Tibial nerve (tissue), 4 donors: ENCODE measurements around the gene ZNF609. TPM values are rescaled to one million over a fixed set of nuclear protein-coding genes. Genes with fewer than 3 reads are reported as not detected.

Experiments used
- DNase-seq, 2 donors: peaks; one replicate each; pipeline ENCODE4 v3.0.0-alpha.2; 2019; ENCODE audit warnings: low spot score in 2 of 2
- H3K27ac ChIP-seq, 4 donors: fragments of 200-600 bp; sonication (generic) in 3 of 4; one replicate each; pipeline ENCODE4 v1.5.1; 2017 to 2019; ENCODE audit warnings: mild to moderate bottlenecking in 1 of 4
- H3K27me3 ChIP-seq, 2 donors: fragments of 200-600 bp; sonication (generic) in 1 of 2; one replicate each; pipeline versions ENCODE4 v1.5.1 to v1.6.0; 2017 to 2019
- H3K36me3 ChIP-seq, 3 donors: fragments of 200-600 bp; sonication (generic); one replicate each; pipeline ENCODE4 v1.5.1; 2018 to 2019
- H3K4me1 ChIP-seq, 4 donors: fragments of 200-600 bp; sonication (generic) in 3 of 4; one replicate each; pipeline ENCODE4 v1.5.1; 2017 to 2019
- H3K4me3 ChIP-seq, 4 donors: fragments of 200-600 bp; sonication (generic) in 3 of 4; one replicate each; pipeline ENCODE4 v1.5.1; 2017 to 2019; ENCODE audit warnings: mild to moderate bottlenecking in 1 of 4, moderate library complexity in 1 of 4
- H3K9me3 ChIP-seq, 4 donors: fragments of 200-600 bp; sonication (generic) in 3 of 4; one replicate each; pipeline ENCODE4 v1.5.1; 2017 to 2019
- CTCF ChIP-seq, 5 experiments: fragments of 200-600 bp in 3 of 5; fragments of 450-650 bp in 2 of 5; sonication (generic) in 3 of 5; IDR thresholded peaks; one replicate each; pipeline ENCODE4 v1.5.1; 2016 to 2019; ENCODE audit warnings: antibody characterized with exemption in 5 of 5, mild to moderate bottlenecking in 3 of 5, moderate library complexity in 2 of 5
- EP300 ChIP-seq, 2 donors: sonication (generic); formaldehyde crosslinking; IDR thresholded peaks; one replicate each; pipeline ENCODE4 v1.6.1; 2017; ENCODE audit warnings: antibody characterized with exemption in 2 of 2, mild to moderate bottlenecking in 1 of 2
- POLR2A ChIP-seq, 2 donors: fragments of 450-650 bp; IDR thresholded peaks; one replicate each; pipeline ENCODE4 v1.6.1; 2017; ENCODE audit warnings: antibody characterized with exemption in 2 of 2, mild to moderate bottlenecking in 2 of 2, moderate library complexity in 2 of 2
- WGBS, 2 donors: methylation state at CpG; one replicate each; pipeline ENCODE4 v1.1.5; 2018; 5-methylcytosine and 5-hydroxymethylcytosine counted together
- total RNA-seq, 4 donors: library from RNA; depleted of rRNA; stranded (reverse); fragments of >200 nt; gene quantifications; one replicate each; pipeline ENCODE4 v1.1.0, GENCODE V29; 2016

Gene ZNF609
- total RNA-seq, 4 donors from 2014 or later: 22.9 to 38.7 (median 27.1) TPM

- no peak for DNase-seq
- WGBS, 2 donors: 75 to 90% methylated on average over 2 of the region's 2 CpGs
- Histone ChIP-seq H3K4me1 (peaks cover 0 to 5% (median 0%) of the 10 kb centered on the region in 4 donors), H3K4me3 (no peak overlapping the region), H3K27me3 (no peaks in the 10 kb centered on the region), H3K9me3 (no peaks in the 10 kb centered on the region), H3K36me3 (peaks cover 0 to 17% (median 0%) of the 10 kb centered on the region in 3 donors), H3K27ac (no peak overlapping the region)
- TF ChIP-seq CTCF (IDR thresholded peaks at IDR 0.05) (no peak), POLR2A (IDR thresholded peaks at IDR 0.05) (no peak), EP300 (IDR thresholded peaks at IDR 0.05) (no peak)
These were observed 196.1 kb downstream of the ZNF609 start for GRCh38 chr15:64656508-64656907.

- TF ChIP-seq CTCF (IDR thresholded peaks at IDR 0.05): no peak
- H3K4me3 ChIP-seq: no peak overlapping the region
- 96% methylated on average over 1 of the region's 1 CpG for WGBS, 2 donors
- DNase-seq: no peak
- H3K9me3 ChIP-seq: no peaks in the 10 kb centered on the region
- H3K36me3 ChIP-seq: peaks cover 0 to 8% (median 0%) of the 10 kb centered on the region in 3 donors
- H3K27ac ChIP-seq: no peak overlapping the region
- no peaks in the 10 kb centered on the region for H3K27me3 ChIP-seq
- peaks cover 0 to 4% (median 0%) of the 10 kb centered on the region in 4 donors for H3K4me1 ChIP-seq
These were observed 204.8 kb downstream of the ZNF609 start for GRCh38 chr15:64665179-64665578.

GRCh38 chr15:64667736-64668161 lies 207.4 kb downstream of the ZNF609 start:
- H3K4me1 ChIP-seq: peaks cover 0 to 4% (median 0%) of the 10 kb centered on the region in 4 donors
- DNase-seq: no peak
- peaks cover 0 to 14% (median 0%) of the 10 kb centered on the region in 3 donors for H3K36me3 ChIP-seq
- TF ChIP-seq CTCF (IDR thresholded peaks at IDR 0.05) (no peak), POLR2A (IDR thresholded peaks at IDR 0.05) (no peak)
- H3K27ac ChIP-seq: no peak overlapping the region
- 14 to 15% methylated on average over 1 of the region's 1 CpG for WGBS, 2 donors
- no peaks in the 10 kb centered on the region for H3K27me3 ChIP-seq
- H3K9me3 ChIP-seq: no peaks in the 10 kb centered on the region
- H3K4me3 ChIP-seq: no peak overlapping the region

GRCh38 chr15:64673866-64674265 lies 213.5 kb downstream of the ZNF609 start:
- DNase-seq: no peak
- TF ChIP-seq EP300 (IDR thresholded peaks at IDR 0.05) (no peak), POLR2A (IDR thresholded peaks at IDR 0.05) (no peak)
- no peaks in the 10 kb centered on the region for H3K27me3 ChIP-seq
- H3K4me1 ChIP-seq: no peaks in the 10 kb centered on the region
- no peak overlapping the region for H3K4me3 ChIP-seq
- no peaks in the 10 kb centered on the region for H3K9me3 ChIP-seq
- peaks cover 0 to 60% (median 6%) of the 10 kb centered on the region in 3 donors for H3K36me3 ChIP-seq
- WGBS, 2 donors: 80 to 84% methylated on average over 12 of the region's 12 CpGs
- H3K27ac ChIP-seq: no peak overlapping the region

- no peak for TF ChIP-seq EP300 (IDR thresholded peaks at IDR 0.05)
- DNase-seq: no peak
- peaks cover 0 to 97% (median 30%) of the 10 kb centered on the region in 3 donors for H3K36me3 ChIP-seq
These were observed 217.9 kb downstream of the ZNF609 start for GRCh38 chr15:64678126-64678819.

GRCh38 chr15:64680097-64680496 lies 219.7 kb downstream of the ZNF609 start:
- Histone ChIP-seq H3K9me3 (no peaks in the 10 kb centered on the region), H3K4me1 (peaks cover 0 to 8% (median 0%) of the 10 kb centered on the region in 4 donors), H3K27me3 (no peaks in the 10 kb centered on the region), H3K4me3 (no peak overlapping the region), H3K27ac (no peak overlapping the region), H3K36me3 (peaks cover 0 to 97% (median 24%) of the 10 kb centered on the region in 3 donors)
- TF ChIP-seq POLR2A (IDR thresholded peaks at IDR 0.05) (no peak), CTCF (IDR thresholded peaks at IDR 0.05) (no peak), EP300 (IDR thresholded peaks at IDR 0.05) (no peak)
- 61% methylated on average over 2 of the region's 2 CpGs for WGBS, 2 donors
- no peak for DNase-seq

More at GRCh38 chr15:64678126-64678819, 217.9 kb downstream of the ZNF609 start:
- no peaks in the 10 kb centered on the region for H3K27me3 ChIP-seq
- 76 to 84% methylated on average over 14 of the region's 14 CpGs for WGBS, 2 donors
- no peak overlapping the region for H3K4me3 ChIP-seq
- no peak overlapping the region for H3K27ac ChIP-seq
- H3K9me3 ChIP-seq: no peaks in the 10 kb centered on the region
- H3K4me1 ChIP-seq: peaks cover 0 to 3% (median 0%) of the 10 kb centered on the region in 4 donors
